ACHN (cell line): ENCODE data around the gene IGSF23.
"Not testable (repeated sequence)": the region's sequence is repeated elsewhere in the genome, so short reads cannot be mapped to it uniquely, and the experiment has no call there.

Experiments
- DNase-seq: peaks from one replicate; pipeline ENCODE4 v3.0.0-alpha.2; 2015
- in situ Hi-C: cut with HindIII; loops from 2 replicates; pipeline ENCODE4 v1.10.0; 2017; ENCODE audit warnings: low sequenced_read_pairs, low pct_ligation_motif_present, low pct_unique_long_range_greater_than_20kb

The IGSF23 gene

DNA sequence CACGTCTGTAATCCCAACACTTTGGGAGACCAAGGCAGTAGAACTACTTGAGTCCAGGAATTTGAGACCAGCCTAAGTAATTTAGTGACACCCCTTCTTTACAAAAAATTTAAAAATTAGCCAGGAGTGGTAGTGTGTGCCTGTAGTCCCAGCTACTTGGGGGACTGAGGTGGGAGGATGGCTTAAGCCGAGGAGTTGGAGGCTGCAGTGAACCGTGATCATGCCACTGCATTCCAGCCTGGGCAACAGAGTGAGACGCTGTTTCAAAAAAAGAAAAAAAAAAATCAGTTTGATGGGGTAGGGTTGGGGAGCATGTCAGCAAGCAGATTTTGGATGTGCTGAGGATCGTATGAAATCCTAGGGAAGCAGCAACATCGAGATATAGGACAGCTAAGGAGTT, 62.2 kb downstream of the IGSF23 start:
- in situ Hi-C loops = no loop called here

DNA sequence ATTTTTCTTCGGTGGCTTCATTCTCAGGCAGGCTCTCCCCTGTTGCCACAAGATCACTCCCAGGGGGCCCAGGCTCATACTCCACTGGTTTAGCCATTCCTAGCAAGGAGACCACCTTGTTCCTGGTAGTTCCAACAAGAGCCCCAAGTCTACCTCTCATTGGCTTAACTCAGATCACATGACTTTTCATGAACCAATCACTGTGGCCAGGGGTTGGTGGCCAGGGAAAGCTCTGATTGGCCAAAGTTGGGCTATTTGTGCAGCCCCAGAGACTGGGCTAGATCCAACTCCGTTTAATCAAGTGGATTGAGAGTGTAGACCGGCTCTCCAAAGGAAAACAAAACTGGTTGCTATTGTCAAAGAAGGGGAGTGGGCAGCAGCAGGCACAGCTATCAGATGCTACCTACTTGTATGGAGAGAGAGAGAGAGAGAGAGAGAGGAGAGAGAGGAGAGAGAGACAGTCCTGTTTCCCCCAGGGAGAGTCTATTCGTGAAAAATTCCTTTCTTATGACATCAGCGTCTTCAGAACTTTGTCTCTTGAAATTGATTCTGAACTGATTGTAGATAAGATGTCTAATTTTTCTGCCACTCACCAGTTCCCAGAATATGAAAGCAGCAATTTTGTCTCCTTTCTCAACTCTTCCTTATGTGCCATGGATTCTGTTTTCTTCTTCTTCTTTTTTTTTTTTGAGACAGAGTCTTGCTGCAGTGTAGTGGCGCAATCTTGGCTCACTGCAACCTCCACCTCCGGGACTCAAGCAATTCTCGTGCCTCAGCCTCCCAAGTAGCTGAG, 63.9 kb downstream of the IGSF23 start:
- DNase-seq = peak; percentile 70

More for the DNA sequence above, 62.2 kb downstream of the IGSF23 start:
- DNase-seq = no peak

DNA sequence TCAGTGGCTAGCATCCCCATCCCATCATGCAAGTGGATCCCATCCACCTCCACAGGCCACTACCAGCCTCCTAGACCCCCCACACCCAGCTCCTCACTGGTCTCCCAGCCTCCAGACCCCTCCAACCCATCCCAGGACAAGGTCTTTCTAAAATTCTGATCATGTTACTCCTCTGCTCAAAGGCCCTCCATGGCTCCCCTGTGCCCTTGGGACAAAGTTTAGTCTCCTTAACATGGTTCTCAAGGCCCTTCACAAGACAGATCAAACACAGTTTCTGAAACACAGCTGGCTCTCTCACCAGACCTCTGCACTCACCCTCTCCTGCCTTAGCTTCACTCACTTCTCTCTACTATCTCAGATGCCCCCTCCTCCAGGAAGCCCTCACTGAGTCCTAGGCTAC, 67.2 kb downstream of the IGSF23 start:
- in situ Hi-C loops = no loop called here
- DNase-seq = no peak

More for the DNA sequence above, 63.9 kb downstream of the IGSF23 start:
- in situ Hi-C loops = no loop called here

DNA sequence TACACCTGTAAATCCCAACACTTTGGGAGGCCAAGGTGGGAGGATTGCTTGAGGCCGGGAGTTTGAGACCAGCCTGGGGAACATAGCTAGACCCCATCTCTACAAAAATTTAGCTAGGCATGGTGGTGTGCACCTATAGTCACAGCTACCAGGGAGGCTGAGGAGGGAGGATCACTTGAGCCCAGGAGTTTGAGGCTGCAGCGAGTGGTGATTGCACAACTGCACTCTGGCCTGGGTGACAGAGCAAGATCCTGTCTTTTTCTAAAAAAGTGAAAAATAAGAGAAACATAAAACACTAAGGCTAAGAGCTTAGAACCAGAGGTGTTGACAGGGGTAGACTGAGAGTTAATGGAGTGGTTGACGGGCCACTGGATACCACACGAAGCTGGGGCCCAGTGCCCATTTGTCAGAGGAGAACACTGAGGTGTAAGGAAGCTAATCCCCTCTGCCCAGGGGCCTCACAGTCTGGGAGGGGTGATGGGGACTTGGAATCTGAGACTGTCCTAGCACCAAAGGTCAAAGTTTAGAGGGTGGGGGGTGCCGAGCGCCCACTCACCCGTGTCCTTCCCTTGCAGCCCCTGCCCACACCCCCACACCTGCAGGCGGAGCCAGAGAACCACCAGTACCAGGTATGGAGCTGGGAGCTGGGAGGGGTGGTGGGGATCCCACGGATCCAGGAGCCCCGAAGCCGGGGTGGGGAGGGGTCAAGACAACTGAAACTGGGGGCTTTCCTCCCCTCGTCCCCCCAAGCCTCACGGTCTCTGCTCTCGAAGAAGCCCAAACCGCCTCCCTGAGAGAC, 68.8 kb downstream of the IGSF23 start:
- DNase-seq = no peak
- in situ Hi-C loops = no loop called here

DNA sequence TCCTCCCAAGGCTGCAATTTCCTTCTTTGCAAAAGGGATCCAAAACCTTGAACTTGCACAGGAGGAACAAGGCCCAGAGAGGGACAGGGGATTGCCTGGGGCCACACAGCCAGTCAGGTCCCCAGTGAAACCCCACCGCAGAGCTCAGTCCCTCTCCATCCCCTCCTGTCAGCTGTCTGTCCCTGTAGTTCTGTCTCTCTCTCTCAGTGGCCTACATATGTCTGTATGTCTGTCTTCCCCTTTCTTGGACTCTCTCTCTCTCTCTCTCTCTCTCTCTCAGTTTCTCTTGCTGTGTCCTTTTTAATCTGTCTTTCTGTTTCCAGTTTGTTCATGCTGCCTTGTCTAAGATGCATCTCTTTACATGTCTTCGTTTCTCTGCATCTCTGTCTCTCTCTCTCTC, 69.4 kb downstream of the IGSF23 start:
- no peak for DNase-seq
- in situ Hi-C loops = no loop called here

DNA sequence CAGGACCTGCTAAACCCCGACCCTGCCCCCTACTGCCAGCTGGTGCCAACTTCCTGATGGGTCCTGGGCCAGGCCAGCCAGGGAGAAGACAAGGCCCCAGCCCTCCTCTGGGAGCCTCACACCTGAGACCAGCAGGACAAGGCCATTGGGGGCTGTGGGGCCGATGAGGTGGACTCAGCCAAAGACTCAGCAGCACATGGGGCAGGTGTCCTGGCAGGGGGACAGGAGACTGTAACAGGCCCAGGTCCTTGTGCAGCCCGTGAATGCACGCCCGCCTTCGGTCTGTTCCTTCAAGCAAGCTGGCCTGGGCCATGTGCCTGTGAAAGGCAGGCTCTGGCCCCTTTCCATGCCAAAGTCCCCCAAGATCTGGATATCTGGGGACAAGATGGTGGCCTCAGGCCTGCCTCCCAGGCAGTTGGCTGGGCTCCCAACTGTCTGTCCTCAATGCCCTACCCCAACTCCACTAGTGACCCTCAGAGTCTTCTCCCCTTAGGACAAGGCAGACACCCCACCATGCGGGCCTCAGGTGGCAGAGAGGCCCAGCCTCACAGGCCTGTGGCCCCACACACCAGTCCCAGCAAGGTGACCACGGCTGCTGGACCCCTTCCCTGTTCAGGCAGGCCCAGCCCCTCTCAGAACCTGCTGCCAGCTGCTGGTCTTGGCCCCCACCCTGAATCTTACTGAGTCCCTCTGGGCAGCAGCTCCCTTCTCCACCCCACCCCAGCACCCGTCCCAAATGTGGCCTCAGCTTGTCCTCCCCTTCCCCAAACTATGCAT, 70.3 kb downstream of the IGSF23 start:
- in situ Hi-C loops = no loop called here
- DNase-seq = no peak

DNA sequence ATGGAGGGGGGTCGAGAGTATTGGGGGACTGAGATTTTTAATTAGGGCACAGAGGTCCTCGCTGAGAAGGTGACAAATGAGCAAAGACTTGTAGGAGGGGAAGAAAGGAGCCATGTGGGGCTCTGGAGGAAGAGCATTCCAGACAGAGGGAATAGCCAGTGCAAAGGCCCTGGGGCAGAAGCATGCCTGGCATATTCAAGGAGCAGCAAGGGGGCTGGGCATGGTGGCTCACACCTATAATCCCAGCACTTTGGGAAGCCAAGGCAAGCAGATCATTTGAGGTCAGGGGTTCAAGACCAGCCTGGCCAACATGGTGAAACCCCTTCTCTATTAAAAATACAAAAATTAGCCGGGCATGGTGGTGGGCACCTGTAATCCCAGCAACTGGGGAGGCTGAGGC, 71.0 kb downstream of the IGSF23 start:
- in situ Hi-C loops, DNase-seq: not testable (repeated sequence)

DNA sequence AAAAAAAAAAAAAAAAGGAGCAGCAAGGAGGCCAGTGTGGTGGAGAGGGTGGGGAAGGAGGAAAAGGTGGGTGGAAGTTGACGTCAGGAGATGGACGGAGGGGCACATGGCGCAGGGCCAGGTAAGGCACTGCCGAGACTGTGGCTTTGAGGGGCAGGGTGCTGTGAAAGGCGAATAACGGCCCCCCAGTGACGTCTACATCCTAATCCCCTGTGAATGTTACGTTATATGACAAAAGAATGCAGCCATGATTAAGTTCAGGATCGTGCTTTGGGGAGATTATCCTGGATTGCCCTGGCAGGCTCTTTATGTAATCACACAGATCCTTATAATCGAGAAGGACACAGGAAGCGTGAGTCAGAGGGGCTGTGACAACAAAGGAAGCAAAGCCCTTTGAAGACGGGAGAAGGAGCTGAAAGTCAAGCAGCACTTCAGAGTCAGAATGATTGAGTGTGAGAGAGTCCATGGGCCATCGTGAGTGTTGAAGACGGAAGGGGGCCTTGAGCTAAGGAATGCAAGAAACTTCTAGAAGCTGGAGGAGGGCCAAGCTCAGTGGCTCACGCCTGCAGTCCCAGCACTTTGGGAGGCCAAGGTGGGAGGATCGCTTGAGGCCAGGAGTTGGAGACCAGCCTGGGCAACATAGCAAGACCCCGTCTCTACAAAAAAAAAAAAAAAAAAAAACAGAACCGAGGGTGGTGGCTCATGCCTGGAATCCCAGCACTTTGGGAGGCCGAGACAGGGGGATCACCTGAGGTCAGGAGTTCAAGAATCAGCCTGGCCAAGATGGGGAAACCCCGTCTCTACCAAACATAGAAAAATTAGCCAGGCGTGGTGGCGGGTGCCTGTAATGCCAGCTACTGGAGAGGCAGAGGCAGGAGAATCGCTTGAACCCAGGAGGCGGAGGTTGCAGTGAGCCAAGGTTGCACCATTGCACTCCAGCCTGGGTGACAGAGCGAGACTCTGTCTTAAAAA, 71.8 kb downstream of the IGSF23 start:
- DNase-seq = peak; percentile 17
- in situ Hi-C loops = no loop called here

DNA sequence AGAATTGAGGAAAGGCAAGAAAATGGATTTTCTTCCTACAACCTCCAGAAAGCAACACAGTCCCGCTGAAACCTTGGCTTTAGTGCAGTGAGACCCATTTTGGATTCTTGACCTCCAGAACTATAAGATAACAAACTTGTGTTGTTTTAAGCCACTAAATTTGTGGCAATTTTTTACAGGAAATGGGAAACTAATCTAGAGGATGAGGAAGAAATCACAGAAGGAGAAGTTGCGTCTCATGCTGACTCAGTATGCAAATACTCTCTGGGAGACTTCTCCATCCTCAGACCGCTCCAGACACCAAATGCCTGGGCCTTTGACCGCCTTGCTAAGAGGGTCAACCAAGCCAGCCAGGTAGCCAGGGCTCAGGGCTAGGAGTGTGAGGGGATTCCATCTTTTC, 72.5 kb downstream of the IGSF23 start:
- no peak for DNase-seq
- in situ Hi-C loops = no loop called here
